Measurements from ENCODE around the gene BOK. TPM values are rescaled to one million over a fixed set of nuclear protein-coding genes. Genes with fewer than 3 reads are reported as not detected.

The BOK gene
- total RNA-seq, 1 experiment from 2014 or later = 30.2 TPM

- no peaks in the 10 kb centered on the region for H4K20me1 ChIP-seq (ENCODE audit: low read length)
- POLR2A ChIA-PET (ENCODE audit: unreplicated experiment) = no interaction called here
- H3K9ac ChIP-seq (ENCODE audit: low read length) = no peak overlapping the region
- H3K4me2 ChIP-seq (ENCODE audit: low read length) = no peak overlapping the region
- no peaks in the 10 kb centered on the region for H3K36me3 ChIP-seq (ENCODE audit: low read depth, low read length)
- H3K27me3 ChIP-seq (ENCODE audit: low read length) = no peaks in the 10 kb centered on the region
- ATAC-seq (no peak), DNase-seq (no peak)
- intact Hi-C loops (cut with micrococcal nuclease) = no loop called here
- no peaks in the 10 kb centered on the region for H3F3A ChIP-seq (ENCODE audit: low read length, unreplicated experiment)
- TF ChIP-seq CTCF (conservative IDR thresholded peaks at IDR 0.05; ENCODE audit: low read depth, low read length) (no peak), EZH2 (IDR thresholded peaks at IDR 0.05; ENCODE audit: low read length, unreplicated experiment) (no peak), EZH2phosphoT487 (IDR thresholded peaks at IDR 0.05; ENCODE audit: borderline replicate concordance, low read length) (no peak)
- no peak overlapping the region for H3K4me3 ChIP-seq (ENCODE audit: low read length)
- H3K27ac ChIP-seq (ENCODE audit: low read length) = no peak overlapping the region
- H3K79me2 ChIP-seq (ENCODE audit: low read length) = no peaks in the 10 kb centered on the region
- no peak overlapping the region for H2AFZ ChIP-seq (ENCODE audit: low read length)
- no peaks in the 10 kb centered on the region for H3K9me3 ChIP-seq (ENCODE audit: low read length)
- CTCF ChIA-PET = no interaction called here
- BruUV-seq (replicated peaks) = no TSS peak
- no peaks in the 10 kb centered on the region for H3K4me1 ChIP-seq (ENCODE audit: insufficient read depth, low read length)
- no peaks in the 10 kb centered on the region for H3K9me2 ChIP-seq (replicated peaks; ENCODE audit: low read length)
Measured at GRCh38 chr2:241534293-241534692, 24.3 kb upstream of the BOK start.

- ChIA-PET CTCF (no interaction called here), POLR2A (ENCODE audit: unreplicated experiment) (no interaction called here)
- TF ChIP-seq EZH2phosphoT487 (IDR thresholded peaks at IDR 0.05; ENCODE audit: borderline replicate concordance, low read length) (no peak), EZH2 (IDR thresholded peaks at IDR 0.05; ENCODE audit: low read length, unreplicated experiment) (no peak), CTCF (conservative IDR thresholded peaks at IDR 0.05; ENCODE audit: low read depth, low read length) (no peak)
- H3K27me3 ChIP-seq (ENCODE audit: low read length) = no peaks in the 10 kb centered on the region
- H3K4me2 ChIP-seq (ENCODE audit: low read length) = no peak overlapping the region
- no peaks in the 10 kb centered on the region for H3K36me3 ChIP-seq (ENCODE audit: low read depth, low read length)
- no peaks in the 10 kb centered on the region for H3K4me1 ChIP-seq (ENCODE audit: insufficient read depth, low read length)
- H3K79me2 ChIP-seq (ENCODE audit: low read length) = no peaks in the 10 kb centered on the region
- H2AFZ ChIP-seq (ENCODE audit: low read length) = no peak overlapping the region
- intact Hi-C loops (cut with micrococcal nuclease) = no loop called here
- no peak overlapping the region for H3K27ac ChIP-seq (ENCODE audit: low read length)
- ATAC-seq (no peak), DNase-seq (no peak)
- H3K9me3 ChIP-seq (ENCODE audit: low read length) = no peaks in the 10 kb centered on the region
- no peaks in the 10 kb centered on the region for H3F3A ChIP-seq (ENCODE audit: low read length, unreplicated experiment)
- no TSS peak for BruUV-seq (replicated peaks)
- H3K4me3 ChIP-seq (ENCODE audit: low read length) = no peak overlapping the region
- no peak overlapping the region for H3K9ac ChIP-seq (ENCODE audit: low read length)
- H4K20me1 ChIP-seq (ENCODE audit: low read length) = no peaks in the 10 kb centered on the region
- no peaks in the 10 kb centered on the region for H3K9me2 ChIP-seq (replicated peaks; ENCODE audit: low read length)
Measured at GRCh38 chr2:241534701-241535375, 23.7 kb upstream of the BOK start.

GRCh38 chr2:241535871-241536655, 22.5 kb upstream of the BOK start:
- Histone ChIP-seq H3K4me3 (ENCODE audit: low read length) (no peak overlapping the region), H3K27me3 (ENCODE audit: low read length) (no peaks in the 10 kb centered on the region), H3F3A (ENCODE audit: low read length, unreplicated experiment) (no peaks in the 10 kb centered on the region), H3K79me2 (ENCODE audit: low read length) (no peaks in the 10 kb centered on the region), H3K4me2 (ENCODE audit: low read length) (no peak overlapping the region), H3K4me1 (ENCODE audit: insufficient read depth, low read length) (no peaks in the 10 kb centered on the region), H3K27ac (ENCODE audit: low read length) (no peak overlapping the region), H3K9me3 (ENCODE audit: low read length) (no peaks in the 10 kb centered on the region), H3K9ac (ENCODE audit: low read length) (no peak overlapping the region), H3K36me3 (ENCODE audit: low read depth, low read length) (no peaks in the 10 kb centered on the region), H2AFZ (ENCODE audit: low read length) (no peak overlapping the region), H4K20me1 (ENCODE audit: low read length) (no peaks in the 10 kb centered on the region), H3K9me2 (replicated peaks; ENCODE audit: low read length) (no peaks in the 10 kb centered on the region)
- intact Hi-C loops (cut with micrococcal nuclease) = no loop called here
- no peak for DNase-seq
- TF ChIP-seq EZH2 (IDR thresholded peaks at IDR 0.05; ENCODE audit: low read length, unreplicated experiment) (no peak), EZH2phosphoT487 (IDR thresholded peaks at IDR 0.05; ENCODE audit: borderline replicate concordance, low read length) (no peak), CTCF (conservative IDR thresholded peaks at IDR 0.05; ENCODE audit: low read depth, low read length) (no peak)
- no TSS peak for BruUV-seq (replicated peaks)
- CTCF ChIA-PET = no interaction called here
- POLR2A ChIA-PET (ENCODE audit: unreplicated experiment) = no interaction called here
- ATAC-seq = no peak

Data from PC-3 (cell line).